Right ventricle myocardium inferior (tissue), 1 donor: ENCODE measurements around the gene MALRD1. TPM values are rescaled to one million over a fixed set of nuclear protein-coding genes. Genes with fewer than 3 reads are reported as not detected.
"Not testable (repeated sequence)": the region's sequence is repeated elsewhere in the genome, so short reads cannot be mapped to it uniquely, and the experiment has no call there.

ENCODE experiments used
- ATAC-seq: fragments of 200-7000 bp; cut with Tn5 transposase; one replicate; pipeline ENCODE4 v1.9.1; 2020; ENCODE audit warnings: mild to moderate bottlenecking, moderate library complexity
- DNase-seq: peaks from one replicate; pipeline ENCODE4 v3.0.0; 2021; ENCODE audit errors: missing footprints
- intact Hi-C: fragments of 100-400 bp; cut with DNase I; formaldehyde crosslinking; loops from one replicate; pipeline ENCODE4 v1.11.0; 2022
- total RNA-seq: library from RNA; stranded (reverse); fragmentation: NEBNext Ultra II Directional; extraction: Animal tissue kit (Norgen Biotek cat#: 25700); gene quantifications from one replicate; pipeline ENCODE4 v1.2.1, GENCODE V29; 2021
- donor health status: DM: no; HTN: yes; CAD: no; lungs with severe emphysema.

The MALRD1 gene
- total RNA-seq, 1 donor from 2014 or later: 1.1 TPM

- ATAC-seq, DNase-seq, intact Hi-C loops: not testable (repeated sequence)
Observed at GRCh38 chr10:19510005-19510732, 461.6 kb downstream of the MALRD1 start.

GRCh38 chr10:19518109-19518508 is 469.5 kb downstream of the MALRD1 start:
- ATAC-seq: no peak
- DNase-seq: no peak
- intact Hi-C loops: no loop called here

- DNase-seq (no peak), ATAC-seq (no peak)
- intact Hi-C loops: no loop called here
Observed at GRCh38 chr10:19518632-19519031, 470.0 kb downstream of the MALRD1 start.

- no peak for ATAC-seq
- intact Hi-C loops: no loop called here
- DNase-seq: no peak
Observed at GRCh38 chr10:19531324-19531723, 482.7 kb downstream of the MALRD1 start.

GRCh38 chr10:19532411-19532810 is 483.8 kb downstream of the MALRD1 start:
- no peak for DNase-seq
- intact Hi-C loops: no loop called here
- ATAC-seq: no peak

- ATAC-seq: no peak
- intact Hi-C loops: no loop called here
- no peak for DNase-seq
Observed at GRCh38 chr10:19541299-19541698, 492.7 kb downstream of the MALRD1 start.

- no peak for DNase-seq
- ATAC-seq: no peak
- intact Hi-C loops: no loop called here
Observed at GRCh38 chr10:19546224-19546623, 497.6 kb downstream of the MALRD1 start.

GRCh38 chr10:19549503-19549902 is 500.9 kb downstream of the MALRD1 start:
- intact Hi-C loops: no loop called here
- DNase-seq (no peak), ATAC-seq (no peak)

GRCh38 chr10:19556666-19557065 is 508.1 kb downstream of the MALRD1 start:
- ATAC-seq: no peak
- intact Hi-C loops: no loop called here
- no peak for DNase-seq

GRCh38 chr10:19561181-19561580 is 512.6 kb downstream of the MALRD1 start:
- DNase-seq (no peak), ATAC-seq (no peak)
- intact Hi-C loops: no loop called here

GRCh38 chr10:19563388-19564141 is 515.0 kb downstream of the MALRD1 start:
- DNase-seq (no peak), ATAC-seq (no peak)
- intact Hi-C loops: no loop called here

- DNase-seq (no peak), ATAC-seq (no peak)
- intact Hi-C loops: no loop called here
Observed at GRCh38 chr10:19570120-19570519, 521.5 kb downstream of the MALRD1 start.

GRCh38 chr10:19570991-19571390 is 522.4 kb downstream of the MALRD1 start:
- DNase-seq (no peak), ATAC-seq (no peak)
- intact Hi-C loops: no loop called here

GRCh38 chr10:19572056-19572455 is 523.5 kb downstream of the MALRD1 start:
- ATAC-seq (no peak), DNase-seq (no peak)
- intact Hi-C loops: no loop called here

- intact Hi-C loops: no loop called here
- no peak for DNase-seq
- no peak for ATAC-seq
Observed at GRCh38 chr10:19576576-19576975, 528.0 kb downstream of the MALRD1 start.

- ATAC-seq (no peak), DNase-seq (no peak)
- intact Hi-C loops: no loop called here
Observed at GRCh38 chr10:19577381-19577780, 528.8 kb downstream of the MALRD1 start.

GRCh38 chr10:19577807-19578206 is 529.2 kb downstream of the MALRD1 start:
- DNase-seq (no peak), ATAC-seq (no peak)
- intact Hi-C loops: no loop called here

- intact Hi-C loops: no loop called here
- no peak for DNase-seq
Observed at GRCh38 chr10:19578571-19578970, 530.0 kb downstream of the MALRD1 start.

GRCh38 chr10:19579761-19580545 is 531.4 kb downstream of the MALRD1 start:
- DNase-seq (no peak), ATAC-seq (no peak)
- intact Hi-C loops: no loop called here

More at GRCh38 chr10:19578571-19578970, 530.0 kb downstream of the MALRD1 start:
- no peak for ATAC-seq

GRCh38 chr10:19580691-19581090 is 532.1 kb downstream of the MALRD1 start:
- intact Hi-C loops: no loop called here
- no peak for DNase-seq
- ATAC-seq: no peak
